Type B pancreatic cell (in vitro differentiated cells): ENCODE data around the gene TIGD4. TPM values are rescaled to one million over a fixed set of nuclear protein-coding genes. Genes with fewer than 3 reads are reported as not detected.

Source experiments
- DNase-seq: peaks from one replicate; pipeline ENCODE4 v3.0.0; 2021; ENCODE audit warnings: mixed read lengths; ENCODE audit not compliant: unreplicated experiment; ENCODE audit errors: extremely low spot score
- H3K27ac Mint-ChIP-seq: 2 replicates; pipeline ENCODE4 v1.8.0; 2021; ENCODE audit warnings: mild to moderate bottlenecking, mixed read lengths
- H3K27me3 Mint-ChIP-seq: 2 replicates; pipeline ENCODE4 v1.8.0; 2021; ENCODE audit warnings: mixed read lengths
- H3K36me3 Mint-ChIP-seq: 2 replicates; pipeline ENCODE4 v1.8.0; 2021; ENCODE audit warnings: mixed read lengths
- H3K4me1 Mint-ChIP-seq: one replicate; pipeline ENCODE4 v1.8.0; 2021; ENCODE audit warnings: mixed read lengths; ENCODE audit not compliant: unreplicated experiment
- H3K4me3 Mint-ChIP-seq: 2 replicates; pipeline ENCODE4 v1.8.0; 2021; ENCODE audit warnings: mild to moderate bottlenecking, mixed read lengths
- H3K9me3 Mint-ChIP-seq: 2 replicates; pipeline ENCODE4 v1.8.0; 2021; ENCODE audit warnings: mixed read lengths
- CTCF ChIP-seq: fragments of 200-600 bp; sonication (generic); conservative IDR thresholded peaks from 2 replicates; pipeline ENCODE4 v1.5.0; 2021; ENCODE audit warnings: antibody characterized with exemption, mild to moderate bottlenecking
- total RNA-seq: library from RNA; stranded (reverse); gene quantifications from 2 replicates; pipeline ENCODE4 v1.2.1, GENCODE V29; 2021; ENCODE audit warnings: low replicate concordance

Gene TIGD4
- total RNA-seq, 1 donor from 2014 or later: 1.8 TPM

- H3K27ac Mint-ChIP-seq: no peak overlapping the region
- peaks cover 5% of the 10 kb centered on the region for H3K9me3 Mint-ChIP-seq
- peaks cover 30% of the 10 kb centered on the region for H3K4me1 Mint-ChIP-seq
Measured at GRCh38 chr4:152803541-152803940, 24.0 kb upstream of the TIGD4 start.

GRCh38 chr4:152795891-152796290, 16.4 kb upstream of the TIGD4 start:
- no peaks in the 10 kb centered on the region for H3K27me3 Mint-ChIP-seq
- peaks cover 16% of the 10 kb centered on the region for H3K4me1 Mint-ChIP-seq
- peak overlapping the region; percentile 69 for H3K4me3 Mint-ChIP-seq
- TF ChIP-seq CTCF: no peak
- H3K27ac Mint-ChIP-seq: peak overlapping the region; percentile 64
- no peak for DNase-seq
- H3K9me3 Mint-ChIP-seq: peaks cover 5% of the 10 kb centered on the region
- H3K36me3 Mint-ChIP-seq: peaks cover 20% of the 10 kb centered on the region

More at GRCh38 chr4:152803541-152803940, 24.0 kb upstream of the TIGD4 start:
- no peak overlapping the region for H3K4me3 Mint-ChIP-seq
- no peaks in the 10 kb centered on the region for H3K27me3 Mint-ChIP-seq
- no peak for DNase-seq
- TF ChIP-seq CTCF: no peak
- peaks cover 19% of the 10 kb centered on the region for H3K36me3 Mint-ChIP-seq

- no peaks in the 10 kb centered on the region for H3K9me3 Mint-ChIP-seq
- no peaks in the 10 kb centered on the region for H3K27me3 Mint-ChIP-seq
- H3K4me3 Mint-ChIP-seq: peak overlapping the region; percentile 2
- no peak for TF ChIP-seq CTCF
- H3K27ac Mint-ChIP-seq: peak overlapping the region; percentile 62
- H3K36me3 Mint-ChIP-seq: peaks cover 3% of the 10 kb centered on the region
- peaks cover 32% of the 10 kb centered on the region for H3K4me1 Mint-ChIP-seq
- no peak for DNase-seq
Measured at GRCh38 chr4:152786627-152787026, 7.1 kb upstream of the TIGD4 start.

- peaks cover 34% of the 10 kb centered on the region for H3K4me1 Mint-ChIP-seq
- H3K9me3 Mint-ChIP-seq: no peaks in the 10 kb centered on the region
- no peaks in the 10 kb centered on the region for H3K27me3 Mint-ChIP-seq
- peaks cover 3% of the 10 kb centered on the region for H3K36me3 Mint-ChIP-seq
- no peak for TF ChIP-seq CTCF
- no peak for DNase-seq
- peak overlapping the region; percentile 2 for H3K4me3 Mint-ChIP-seq
- H3K27ac Mint-ChIP-seq: peak overlapping the region; percentile 62
Measured at GRCh38 chr4:152785639-152786615, 6.4 kb upstream of the TIGD4 start.

GRCh38 chr4:152784490-152785350, 5.2 kb upstream of the TIGD4 start:
- Mint-ChIP-seq H3K27ac (no peak overlapping the region), H3K4me1 (peaks cover 39% of the 10 kb centered on the region), H3K27me3 (no peaks in the 10 kb centered on the region), H3K9me3 (no peaks in the 10 kb centered on the region), H3K4me3 (no peak overlapping the region), H3K36me3 (peaks cover 3% of the 10 kb centered on the region)
- no peak for DNase-seq
- peak; percentile 39 for TF ChIP-seq CTCF
